NCI-H2107 treated with DMSO at 0.1 percent for 48 hours (cell line): ENCODE measurements around the gene AKAP13.

Source experiments
- DNase-seq: peaks from one replicate; lab custom pipeline; 2025; ENCODE audit not compliant: unreplicated experiment; lab: John Stamatoyannopoulos, UW

The AKAP13 gene

GRCh38 chr15:85693277-85693676 lies 312.9 kb downstream of the AKAP13 start:
- no peak for DNase-seq

GRCh38 chr15:85694091-85694490 lies 313.7 kb downstream of the AKAP13 start:
- no peak for DNase-seq

GRCh38 chr15:85700767-85701166 lies 320.4 kb downstream of the AKAP13 start:
- DNase-seq = no peak

GRCh38 chr15:85702321-85703101 lies 322.1 kb downstream of the AKAP13 start:
- DNase-seq = no peak

- no peak for DNase-seq
Measured at GRCh38 chr15:85704066-85704465, 323.7 kb downstream of the AKAP13 start.

- peak; percentile 0 for DNase-seq
Measured at GRCh38 chr15:85704720-85705429, 324.5 kb downstream of the AKAP13 start.

GRCh38 chr15:85706779-85707518 lies 326.5 kb downstream of the AKAP13 start:
- DNase-seq = no peak

GRCh38 chr15:85707519-85708338 lies 327.3 kb downstream of the AKAP13 start:
- DNase-seq = no peak

GRCh38 chr15:85708402-85708941 lies 328.1 kb downstream of the AKAP13 start:
- DNase-seq = no peak

GRCh38 chr15:85709250-85709649 lies 328.8 kb downstream of the AKAP13 start:
- no peak for DNase-seq

- DNase-seq = no peak
Measured at GRCh38 chr15:85710340-85710842, 330.0 kb downstream of the AKAP13 start.

GRCh38 chr15:85711580-85712192 lies 331.3 kb downstream of the AKAP13 start:
- no peak for DNase-seq

- no peak for DNase-seq
Measured at GRCh38 chr15:85716261-85716660, 335.9 kb downstream of the AKAP13 start.

- DNase-seq = no peak
Measured at GRCh38 chr15:85717212-85717611, 336.8 kb downstream of the AKAP13 start.

GRCh38 chr15:85718271-85718971 lies 338.0 kb downstream of the AKAP13 start:
- no peak for DNase-seq

- no peak for DNase-seq
Measured at GRCh38 chr15:85718981-85719380, 338.6 kb downstream of the AKAP13 start.

GRCh38 chr15:85722374-85723152 lies 342.2 kb downstream of the AKAP13 start:
- DNase-seq = no peak
